SK-N-SH treated with all-trans-retinoic acid at 6 μM for 48 hours (cell line): ENCODE results near the gene RNU7-1.

Source experiments
- ATAC-seq: fragments of 200-7000 bp; cut with Tn5 transposase; 3 replicates; pipeline ENCODE4 v1.9.1; 2020; ENCODE audit warnings: mild to moderate bottlenecking, moderate library complexity
- ARNTL ChIP-seq: fragments of 450-650 bp; formaldehyde crosslinking; IDR thresholded peaks from 2 replicates; pipeline ENCODE4 v1.5.0; 2020; ENCODE audit warnings: low read depth, mild to moderate bottlenecking, moderate library complexity, borderline replicate concordance
- BACH2 ChIP-seq: fragments of 250-450 bp; sonication (Bioruptor Pico); IDR thresholded peaks from 2 replicates; pipeline ENCODE4 v1.9.0; 2021; ENCODE audit warnings: mild to moderate bottlenecking, borderline replicate concordance
- CREB5 ChIP-seq: fragments of 250-450 bp; sonication (Bioruptor Pico); IDR thresholded peaks from 2 replicates; pipeline ENCODE4 v1.5.1; 2020; ENCODE audit warnings: low read depth, mild to moderate bottlenecking, moderate library complexity
- CSDC2 ChIP-seq: fragments of 250-450 bp; sonication (Bioruptor Pico); IDR thresholded peaks from 2 replicates; pipeline ENCODE4 v1.5.0; 2020; ENCODE audit warnings: mild to moderate bottlenecking, moderate library complexity
- ISL1 ChIP-seq: fragments of 250-450 bp; sonication (Bioruptor Pico); IDR thresholded peaks from 2 replicates; pipeline ENCODE4 v2.1.2; 2022; ENCODE audit warnings: mild to moderate bottlenecking, moderate library complexity
- OSR1 ChIP-seq: fragments of 250-450 bp; sonication (Bioruptor Pico); IDR thresholded peaks from 2 replicates; pipeline ENCODE4 v1.8.0; 2022; ENCODE audit warnings: moderate library complexity, mild to moderate bottlenecking, inconsistent platforms
- PATZ1 ChIP-seq: fragments of 250-450 bp; sonication (Bioruptor Pico); IDR thresholded peaks from 2 replicates; pipeline ENCODE4 v1.8.0; 2020; ENCODE audit warnings: mild to moderate bottlenecking, moderate library complexity, borderline replicate concordance
- POU6F1 ChIP-seq: fragments of 250-450 bp; sonication (Bioruptor Pico); IDR thresholded peaks from 2 replicates; pipeline ENCODE4 v1.8.0; 2021; ENCODE audit warnings: low read depth, mild to moderate bottlenecking, moderate library complexity, borderline replicate concordance
- PPARA ChIP-seq: fragments of 250-450 bp; sonication (Bioruptor Pico); IDR thresholded peaks from 2 replicates; pipeline ENCODE4 v1.5.0; 2020; ENCODE audit warnings: mild to moderate bottlenecking, borderline replicate concordance
- RARB ChIP-seq: fragments of 250-450 bp; sonication (Bioruptor Pico); IDR thresholded peaks from 2 replicates; pipeline ENCODE4 v1.8.0; 2021; ENCODE audit warnings: mild to moderate bottlenecking, moderate library complexity
- SNAI2 ChIP-seq: fragments of 250-450 bp; sonication (Bioruptor Pico); IDR thresholded peaks from 2 replicates; pipeline ENCODE4 v1.5.0; 2020; ENCODE audit warnings: mild to moderate bottlenecking, moderate library complexity
- TCF4 ChIP-seq: fragments of 250-450 bp; sonication (Bioruptor Pico); IDR thresholded peaks from 2 replicates; pipeline ENCODE4 v1.8.0; 2021; ENCODE audit warnings: mild to moderate bottlenecking, moderate library complexity, borderline replicate concordance
- TOX ChIP-seq: fragments of 250-450 bp; sonication (Bioruptor Pico); IDR thresholded peaks from 2 replicates; pipeline ENCODE4 v1.8.0; 2021; ENCODE audit warnings: mild to moderate bottlenecking, moderate library complexity, borderline replicate concordance
- TSHZ2 ChIP-seq: fragments of 250-450 bp; sonication (Bioruptor Pico); IDR thresholded peaks from 2 replicates; pipeline ENCODE4 v1.5.0; 2020; ENCODE audit warnings: mild to moderate bottlenecking, moderate library complexity
- ZFP3 ChIP-seq: fragments of 250-450 bp; sonication (Bioruptor Pico); IDR thresholded peaks from 2 replicates; pipeline ENCODE4 v1.5.0; 2020; ENCODE audit warnings: mild to moderate bottlenecking, moderate library complexity
- ZFP30 ChIP-seq: fragments of 450-650 bp; formaldehyde crosslinking; IDR thresholded peaks from 2 replicates; pipeline ENCODE4 v1.5.0; 2022; ENCODE audit warnings: mild to moderate bottlenecking, moderate library complexity
- ZNF565 ChIP-seq: fragments of 450-650 bp; formaldehyde crosslinking; conservative IDR thresholded peaks from 2 replicates; pipeline ENCODE4 v1.5.0; 2020; ENCODE audit warnings: low read depth, mild to moderate bottlenecking, moderate library complexity
- ZNF8 ChIP-seq: fragments of 450-650 bp; formaldehyde crosslinking; IDR thresholded peaks from 2 replicates; pipeline ENCODE4 v1.5.0; 2020; ENCODE audit warnings: mild to moderate bottlenecking, moderate library complexity

The RNU7-1 gene

GRCh38 chr12:6946033-6946919 is 2.7 kb downstream of the RNU7-1 start:
- TF ChIP-seq CSDC2 (CRISPR knock-in tag) (no peak), ZNF8 (CRISPR knock-in tag) (no peak), TSHZ2 (no peak), CREB5 (CRISPR knock-in tag) (no peak), ZFP3 (CRISPR knock-in tag) (no peak), ARNTL (CRISPR knock-in tag) (no peak), POU6F1 (CRISPR knock-in tag) (no peak), TCF4 (no peak), RARB (CRISPR knock-in tag) (no peak), TOX (CRISPR knock-in tag) (no peak), ISL1 (no peak), PATZ1 (CRISPR knock-in tag) (no peak), ZFP30 (no peak)
- no peak for ATAC-seq

- ATAC-seq = no peak
- TF ChIP-seq ZNF565 (CRISPR knock-in tag) (no peak), ARNTL (CRISPR knock-in tag) (no peak), CSDC2 (CRISPR knock-in tag) (no peak), SNAI2 (no peak), PPARA (CRISPR knock-in tag) (no peak), BACH2 (CRISPR knock-in tag) (no peak), OSR1 (CRISPR knock-in tag) (no peak)
Observed at GRCh38 chr12:6946920-6947374, 3.3 kb downstream of the RNU7-1 start.

GRCh38 chr12:6947615-6948014 is 4.0 kb downstream of the RNU7-1 start:
- no peak for TF ChIP-seq CSDC2 (CRISPR knock-in tag)
- TF ChIP-seq OSR1 (CRISPR knock-in tag) = no peak
- TF ChIP-seq PPARA (CRISPR knock-in tag) = no peak
- no peak for TF ChIP-seq CREB5 (CRISPR knock-in tag)
- TF ChIP-seq ZNF565 (CRISPR knock-in tag) = no peak
- no peak for TF ChIP-seq SNAI2
- no peak for TF ChIP-seq ZFP30
- no peak for TF ChIP-seq RARB (CRISPR knock-in tag)
- ATAC-seq = no peak
